Measurements from ENCODE around the gene GPR17.

Gene GPR17

DNA sequence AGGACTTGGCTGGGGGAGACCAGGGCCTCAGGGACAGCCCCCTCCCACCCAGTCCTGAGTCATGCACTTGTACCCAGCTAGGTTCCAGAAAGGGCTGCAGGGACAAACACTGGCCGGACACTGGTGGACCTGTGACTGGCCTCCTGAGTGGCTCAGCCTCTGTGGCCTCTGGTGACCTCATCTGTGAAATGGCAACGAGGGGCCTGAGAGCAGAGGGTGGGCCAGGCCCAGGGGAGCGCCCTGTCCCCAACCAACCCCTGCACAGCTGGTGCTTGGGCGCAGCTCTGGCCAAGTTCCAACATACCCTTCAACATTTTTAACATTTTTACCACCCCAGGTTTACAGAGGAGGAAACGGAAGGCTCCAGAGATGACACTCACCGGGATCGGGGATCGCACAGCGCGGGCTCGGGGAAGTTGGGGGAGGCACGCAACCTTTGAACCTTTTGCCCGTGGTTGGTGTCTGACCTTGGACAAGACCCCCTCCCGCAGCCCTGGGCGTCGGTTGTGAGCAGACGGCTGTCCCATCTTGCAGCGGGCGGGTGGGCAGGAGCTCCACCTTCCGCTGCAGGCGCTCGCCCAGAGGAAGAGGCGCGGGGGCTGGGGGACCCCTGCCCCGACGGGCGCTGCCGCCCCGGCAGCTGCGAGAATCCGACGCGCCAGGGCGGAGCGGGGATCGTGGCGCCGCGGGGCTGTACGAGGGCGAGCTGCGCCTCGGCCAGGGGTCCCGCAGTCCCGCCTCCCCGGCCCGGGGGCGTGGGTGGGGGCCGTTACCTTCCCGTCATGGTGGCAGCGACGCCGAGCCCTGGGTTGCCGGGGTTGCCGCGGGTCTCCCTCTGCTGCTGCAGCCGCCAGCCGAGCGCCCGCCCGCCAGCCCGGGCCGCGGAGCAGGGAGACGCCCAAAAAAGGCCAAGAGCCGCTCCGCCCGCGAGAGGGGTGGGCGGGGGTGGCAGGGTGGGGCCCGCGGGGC lies 28.6 kb downstream of the GPR17 start:
- no peak for DNase-seq

DNA sequence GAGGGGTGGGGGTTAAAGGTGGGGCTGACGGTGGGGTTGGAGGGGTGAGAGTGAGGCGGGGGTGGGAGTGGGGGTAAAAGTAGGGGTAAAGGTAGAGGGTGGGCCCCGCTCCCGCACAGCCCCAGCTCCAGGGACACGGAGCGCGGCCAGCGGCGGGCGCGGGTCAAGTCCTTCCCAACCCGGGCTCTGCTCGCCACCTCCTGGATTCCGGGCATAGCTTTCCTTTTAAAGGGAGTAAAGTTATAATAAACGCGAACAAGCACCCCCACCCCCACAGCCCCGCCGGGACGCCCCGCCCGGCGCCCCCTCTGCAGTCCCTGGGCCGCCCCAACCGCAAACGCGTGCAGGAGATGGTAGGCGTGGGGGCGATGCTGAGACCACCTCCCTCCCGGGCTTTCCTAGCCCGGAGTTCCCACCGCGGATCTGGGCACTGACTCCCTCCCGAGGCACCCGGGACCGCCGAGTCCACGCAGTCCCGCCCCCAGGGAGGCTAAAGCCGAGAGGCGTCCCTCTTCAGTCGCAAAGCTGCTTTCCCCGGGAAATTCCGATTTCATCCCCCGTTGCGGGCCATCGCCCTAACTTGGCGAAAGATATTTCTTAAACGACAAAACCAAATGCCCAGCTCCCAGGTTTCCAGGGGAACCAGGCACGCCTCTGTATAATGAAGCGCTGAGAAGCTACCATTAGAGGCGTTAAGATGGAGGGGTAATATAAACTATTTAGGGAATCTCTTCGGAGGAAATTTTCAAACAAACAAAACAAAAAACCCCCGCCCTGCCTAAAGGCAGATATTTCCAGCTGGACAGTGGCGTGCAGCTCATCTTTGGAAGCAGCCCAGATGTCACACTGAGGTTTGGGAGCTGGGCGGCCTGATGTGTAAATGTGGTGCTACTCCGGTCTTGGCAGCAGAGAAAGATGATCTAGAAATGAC lies 29.6 kb downstream of the GPR17 start, which contains the start of gene LIMS2:
Gene LIMS2 (minus strand): TSS at position 200 of the 931 bp plus-strand sequence. CDS start 506 bp downstream, outside the sequence.
- no peak for DNase-seq

DNA sequence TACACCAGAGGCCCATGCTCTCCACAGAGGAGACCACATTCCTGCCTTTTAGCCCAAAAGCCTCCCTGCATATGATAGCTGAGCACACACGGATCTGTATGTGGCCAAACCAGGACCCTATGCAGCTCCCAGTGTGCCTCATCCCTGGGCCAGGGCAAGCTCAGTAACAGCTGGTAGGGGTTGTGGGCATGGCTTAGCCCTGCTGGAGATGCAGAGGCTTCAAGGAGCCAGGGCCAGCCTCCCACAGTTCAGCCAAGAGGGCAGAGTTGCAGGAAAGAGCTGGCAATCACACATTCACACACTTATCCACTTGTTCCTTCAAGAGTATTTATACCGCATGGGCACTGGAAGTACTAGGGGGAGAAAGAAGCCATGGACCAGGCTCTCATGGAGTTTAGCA lies 31.0 kb downstream of the GPR17 start:
- DNase-seq = no peak

DNA sequence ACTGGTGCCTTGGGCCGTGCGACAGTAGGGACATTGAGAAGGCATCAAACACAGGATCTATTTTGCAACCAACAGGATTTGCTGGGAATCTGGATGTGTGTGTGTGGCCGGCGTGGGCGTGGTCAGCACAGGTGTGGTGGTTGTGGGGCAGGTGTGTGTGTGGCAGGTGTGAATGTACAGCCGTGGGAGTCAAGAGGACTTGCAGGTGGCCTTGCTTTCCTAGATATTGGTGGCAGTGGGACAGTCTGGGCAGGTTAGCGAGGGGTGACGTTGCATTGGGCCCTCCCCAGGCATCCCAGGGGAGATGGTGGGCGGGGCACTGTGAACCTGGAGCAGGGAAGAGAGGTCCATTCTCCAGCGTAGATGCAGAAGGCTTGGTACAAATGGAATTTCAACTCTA lies 32.6 kb downstream of the GPR17 start:
- DNase-seq = no peak

DNA sequence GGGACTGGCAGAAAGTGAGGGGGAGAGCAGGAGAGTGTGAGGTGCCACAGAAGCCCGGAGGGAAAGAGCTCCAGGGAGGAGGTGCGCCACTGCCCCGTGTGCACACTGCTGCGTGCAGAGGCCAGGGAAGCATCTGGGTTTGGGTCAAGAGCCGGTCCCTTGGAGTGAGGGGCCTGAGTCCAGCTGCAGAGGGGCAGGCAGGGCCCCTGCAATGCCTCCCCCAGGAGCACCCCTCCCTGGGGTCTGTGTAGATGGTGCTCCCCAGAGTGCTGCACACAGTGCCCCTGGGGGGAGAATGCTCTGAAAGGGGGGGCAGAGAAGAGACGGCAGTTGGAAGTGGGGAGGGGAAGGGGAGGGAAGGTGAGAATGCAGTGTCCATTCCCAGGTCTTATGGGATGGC lies 33.0 kb downstream of the GPR17 start:
- DNase-seq = no peak

DNA sequence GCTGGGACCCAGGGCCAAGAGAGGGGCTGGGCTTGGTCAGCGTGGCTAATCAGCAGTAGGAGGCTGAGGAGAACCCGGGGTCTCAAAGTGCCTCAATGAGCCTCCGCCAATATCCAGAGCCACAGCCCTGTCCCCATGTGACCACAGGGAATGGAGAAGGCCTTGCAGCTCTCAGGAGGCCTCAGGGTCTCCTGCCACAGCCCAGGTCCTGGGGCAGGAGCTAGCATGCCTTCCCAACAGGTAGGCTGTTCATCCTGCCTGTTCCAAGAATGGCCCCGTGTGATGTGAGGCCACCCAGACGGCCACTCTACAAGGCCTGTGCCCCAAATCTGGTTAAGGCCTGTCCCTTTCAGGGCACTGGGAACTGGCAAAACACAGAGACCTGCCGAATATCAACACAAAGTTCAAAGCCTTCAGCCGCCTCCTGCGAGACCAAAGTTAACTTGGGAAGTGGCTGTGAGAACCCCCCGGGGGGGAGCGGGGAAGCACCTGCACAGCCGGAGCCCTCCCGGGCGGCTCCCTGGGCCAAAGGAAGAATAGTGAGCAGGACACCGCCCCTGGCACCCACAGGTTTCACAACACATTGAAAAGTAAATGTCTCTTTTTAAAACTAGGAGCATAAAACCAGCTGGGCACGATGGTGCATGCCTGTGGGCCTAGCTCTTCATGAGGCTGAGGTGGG lies 33.9 kb downstream of the GPR17 start:
- DNase-seq = no peak

DNA sequence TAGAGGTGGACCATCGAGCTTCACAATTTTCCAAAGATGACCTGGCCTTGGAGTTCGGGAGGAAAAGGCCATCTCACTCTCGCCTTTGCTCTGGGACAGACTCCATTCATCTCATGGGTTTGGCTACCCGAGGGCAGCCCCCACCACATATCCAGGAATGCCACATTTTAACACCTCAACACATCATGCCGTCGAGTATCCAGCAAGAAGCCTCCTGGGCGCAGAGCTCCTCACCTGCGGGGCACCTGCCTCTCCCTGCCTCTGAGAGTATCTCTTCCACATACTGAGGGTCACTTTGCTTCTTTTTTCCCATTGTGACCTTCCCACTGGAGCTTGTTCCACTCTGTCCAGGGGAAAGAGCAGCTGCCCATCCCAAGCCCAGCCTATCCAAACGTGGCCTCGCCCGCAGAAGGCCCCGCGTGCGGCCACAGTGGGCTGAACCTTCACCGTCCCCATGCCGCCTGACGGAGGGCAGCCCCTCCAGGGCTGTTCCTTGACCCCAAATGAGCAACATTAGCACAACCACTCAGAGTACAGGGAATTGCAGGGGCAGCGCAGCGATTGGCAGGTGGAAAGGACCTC lies 34.8 kb downstream of the GPR17 start:
- no peak for DNase-seq

DNA sequence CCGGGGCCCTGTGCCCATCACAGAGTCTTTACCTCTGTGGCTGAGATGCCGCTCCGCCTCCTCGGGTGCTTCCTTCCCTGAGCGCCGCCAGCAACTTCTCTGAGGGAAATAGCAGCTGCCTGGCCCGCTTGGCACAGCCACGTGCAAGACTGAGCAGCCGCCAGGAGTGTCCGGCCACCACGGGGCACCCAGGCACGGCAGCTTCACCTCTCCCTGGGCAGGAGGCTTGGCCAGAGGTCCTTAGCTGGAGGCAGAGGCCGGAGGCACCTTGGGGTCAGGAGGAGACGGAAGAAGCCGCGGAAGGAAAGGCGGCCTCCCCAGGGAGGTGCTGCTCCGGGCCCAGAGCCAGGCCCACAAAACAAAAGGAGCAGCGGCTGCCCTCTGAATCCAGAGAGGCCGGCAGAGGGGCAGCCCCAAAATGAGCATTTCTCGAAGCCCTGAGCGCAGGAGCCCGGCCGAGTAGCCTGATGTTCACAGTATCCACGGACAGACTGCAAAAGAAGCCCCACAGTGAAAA lies 35.4 kb downstream of the GPR17 start:
- no peak for DNase-seq

DNA sequence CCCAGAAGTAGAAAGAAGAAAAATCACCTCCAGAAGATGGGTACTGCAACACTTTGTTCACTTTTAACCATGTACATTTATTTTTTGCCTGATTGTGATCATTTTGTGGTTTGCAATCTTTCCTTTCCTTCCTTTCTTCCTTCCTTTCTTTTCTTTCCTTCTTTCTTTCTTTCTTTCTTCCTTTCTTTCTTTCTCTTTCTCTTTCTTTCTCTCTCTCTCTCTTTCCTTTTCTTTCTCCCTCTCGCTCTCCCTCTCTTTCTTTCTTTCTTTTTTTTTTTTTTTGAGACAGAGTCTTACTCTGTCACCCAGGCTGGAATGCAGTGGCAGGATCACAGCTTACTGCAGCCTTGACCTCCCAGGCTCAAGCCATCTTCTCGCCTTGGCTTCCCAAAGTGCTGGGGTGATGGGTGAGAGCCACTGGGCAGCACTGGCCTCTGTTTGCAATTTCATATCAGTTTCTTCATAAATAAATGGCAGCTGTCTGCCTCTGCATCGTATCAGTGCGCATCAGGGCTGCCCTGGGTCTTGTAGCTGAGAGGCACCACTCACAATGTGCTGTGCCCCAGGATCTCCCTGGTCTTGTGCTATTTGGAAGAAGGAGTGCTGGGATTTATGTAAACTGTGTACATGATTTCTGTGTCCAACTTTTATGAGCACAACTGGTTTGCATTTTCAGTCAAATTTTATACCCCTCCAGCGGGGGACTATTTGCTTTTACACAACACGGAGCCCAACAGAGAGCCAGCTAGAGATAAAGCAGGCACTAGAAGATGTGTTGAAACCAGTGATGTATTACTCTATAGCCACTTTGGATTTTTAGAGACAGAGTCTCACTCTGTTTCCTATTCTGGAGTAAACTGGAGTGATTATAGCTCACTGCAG lies 36.3 kb downstream of the GPR17 start:
- DNase-seq = no peak

DNA sequence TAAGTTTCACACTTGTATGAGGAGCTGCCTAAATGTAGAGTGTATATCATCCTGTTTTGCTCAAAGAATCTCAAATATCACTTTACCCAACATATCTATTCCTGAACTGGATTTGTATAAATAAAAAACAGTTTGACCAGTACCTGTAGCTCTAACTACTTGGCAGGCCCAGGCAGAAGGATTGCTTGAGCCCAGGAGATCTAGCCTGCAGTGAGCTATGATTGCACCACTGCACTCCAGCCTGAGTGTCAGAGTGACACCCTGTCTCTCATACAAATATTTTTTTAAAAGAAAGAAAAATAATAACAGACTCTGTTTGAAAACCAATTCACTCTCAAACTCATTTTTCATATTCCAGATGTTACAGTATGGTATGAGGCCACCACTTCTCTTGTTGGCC lies 37.1 kb downstream of the GPR17 start:
- no peak for DNase-seq

DNA sequence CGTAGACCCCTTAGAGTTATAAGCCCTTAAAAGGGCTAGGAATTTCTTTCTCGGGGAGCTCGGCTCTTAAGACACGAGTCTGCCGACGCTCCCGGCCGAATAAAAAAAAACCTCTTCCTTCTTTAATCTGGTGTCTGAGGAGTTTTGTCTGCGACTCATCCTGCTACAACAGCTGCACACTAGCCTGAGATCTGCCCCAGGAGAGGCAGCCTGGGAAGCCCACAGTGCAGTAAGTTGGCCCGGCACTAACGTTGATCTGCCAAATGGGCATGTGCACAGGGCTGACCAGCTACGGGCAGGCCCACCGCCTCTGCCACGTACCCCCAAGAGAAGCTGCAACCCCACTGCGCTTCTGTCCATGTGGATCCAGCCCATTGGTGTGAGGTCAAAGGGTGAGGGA lies 37.8 kb downstream of the GPR17 start:
- no peak for DNase-seq

DNA sequence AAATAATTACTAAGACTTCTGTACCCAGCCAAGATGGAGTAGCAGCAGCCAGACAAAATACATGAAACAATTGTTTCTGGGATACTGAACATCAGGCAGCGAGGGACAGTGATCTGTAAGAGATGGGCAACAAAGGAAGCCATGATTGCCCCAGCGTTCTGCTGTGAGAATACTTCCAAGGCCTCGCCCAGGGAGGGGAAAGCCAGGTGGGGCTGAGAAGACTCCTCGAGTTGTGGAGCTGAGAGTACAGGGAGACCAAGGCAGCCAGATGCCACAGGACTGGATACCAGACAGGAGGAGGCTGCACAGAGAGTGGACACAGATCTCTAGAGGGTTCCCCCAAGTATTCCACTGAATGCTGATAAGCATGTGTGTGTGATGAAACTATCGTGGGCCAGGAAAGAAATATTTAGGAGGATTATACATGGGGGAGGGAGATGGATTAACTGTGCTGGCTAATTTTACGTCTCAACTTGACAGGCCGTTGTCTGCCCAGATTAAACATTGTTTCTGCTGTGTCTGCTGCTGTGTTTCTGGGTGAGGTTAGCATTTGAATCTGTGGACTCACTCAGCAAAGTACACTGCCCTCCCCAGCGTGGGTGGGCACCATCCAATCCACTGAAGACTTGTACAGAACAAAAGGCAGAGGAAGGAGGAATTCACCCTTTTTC lies 39.6 kb downstream of the GPR17 start:
- DNase-seq = no peak

DNA sequence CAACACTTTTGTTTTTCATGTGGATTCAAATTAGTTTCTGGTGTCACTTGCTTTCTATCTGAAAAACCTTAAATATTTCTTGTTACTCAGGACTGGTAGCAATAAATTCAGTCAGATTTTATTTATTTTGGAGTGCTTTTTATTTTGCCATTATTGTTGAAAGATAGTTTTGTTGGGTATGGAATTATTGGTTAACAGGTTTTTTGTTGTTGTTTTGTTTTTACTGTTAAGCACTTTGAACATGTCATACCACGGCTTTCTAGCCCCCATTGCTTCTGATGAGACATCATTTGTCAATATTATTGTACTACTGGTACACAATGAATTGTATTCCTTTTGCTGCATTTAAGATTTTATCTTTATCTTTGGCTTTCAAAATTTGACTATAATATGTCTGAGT lies 42.5 kb downstream of the GPR17 start:
- no peak for DNase-seq

DNA sequence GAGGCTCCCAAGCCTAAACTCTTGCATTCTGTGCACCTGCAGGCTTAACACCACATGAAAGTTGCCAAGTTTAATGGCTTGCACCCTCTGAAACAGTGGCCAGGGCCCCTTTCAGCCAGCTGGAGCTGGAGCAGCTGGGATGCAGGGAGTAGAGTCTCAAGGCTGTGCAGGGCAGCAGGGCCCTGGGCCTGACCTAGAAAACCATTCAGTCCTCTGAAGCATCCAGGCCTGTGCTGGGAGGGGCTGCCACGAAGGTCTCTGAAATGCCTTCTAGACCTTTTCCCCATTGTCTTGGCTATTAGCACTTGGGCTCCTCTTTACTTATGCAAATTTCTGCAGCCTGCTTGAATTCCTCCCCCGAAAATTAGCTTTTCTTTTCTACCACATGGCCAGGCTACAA lies 44.7 kb downstream of the GPR17 start:
- no peak for DNase-seq

DNA sequence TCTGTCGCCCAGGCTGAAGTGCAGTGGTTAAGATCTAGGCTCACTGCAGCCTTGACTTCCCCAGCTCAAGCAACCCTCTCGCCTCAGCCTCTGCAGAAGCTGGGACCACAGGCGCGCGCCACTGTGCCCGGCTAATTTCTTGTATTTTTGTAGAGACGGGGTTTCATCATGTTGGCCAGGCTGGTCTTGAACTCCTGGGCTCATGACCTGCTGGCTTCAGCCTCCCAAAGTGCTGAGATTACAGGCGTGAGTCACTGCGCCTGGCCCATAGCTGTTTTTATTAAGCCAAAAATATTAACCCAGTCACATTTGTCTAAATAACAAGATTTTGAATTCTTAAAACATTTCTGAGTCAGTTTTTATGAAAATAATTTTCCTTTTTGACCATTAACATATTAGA lies 49.0 kb downstream of the GPR17 start:
- DNase-seq = no peak

DNA sequence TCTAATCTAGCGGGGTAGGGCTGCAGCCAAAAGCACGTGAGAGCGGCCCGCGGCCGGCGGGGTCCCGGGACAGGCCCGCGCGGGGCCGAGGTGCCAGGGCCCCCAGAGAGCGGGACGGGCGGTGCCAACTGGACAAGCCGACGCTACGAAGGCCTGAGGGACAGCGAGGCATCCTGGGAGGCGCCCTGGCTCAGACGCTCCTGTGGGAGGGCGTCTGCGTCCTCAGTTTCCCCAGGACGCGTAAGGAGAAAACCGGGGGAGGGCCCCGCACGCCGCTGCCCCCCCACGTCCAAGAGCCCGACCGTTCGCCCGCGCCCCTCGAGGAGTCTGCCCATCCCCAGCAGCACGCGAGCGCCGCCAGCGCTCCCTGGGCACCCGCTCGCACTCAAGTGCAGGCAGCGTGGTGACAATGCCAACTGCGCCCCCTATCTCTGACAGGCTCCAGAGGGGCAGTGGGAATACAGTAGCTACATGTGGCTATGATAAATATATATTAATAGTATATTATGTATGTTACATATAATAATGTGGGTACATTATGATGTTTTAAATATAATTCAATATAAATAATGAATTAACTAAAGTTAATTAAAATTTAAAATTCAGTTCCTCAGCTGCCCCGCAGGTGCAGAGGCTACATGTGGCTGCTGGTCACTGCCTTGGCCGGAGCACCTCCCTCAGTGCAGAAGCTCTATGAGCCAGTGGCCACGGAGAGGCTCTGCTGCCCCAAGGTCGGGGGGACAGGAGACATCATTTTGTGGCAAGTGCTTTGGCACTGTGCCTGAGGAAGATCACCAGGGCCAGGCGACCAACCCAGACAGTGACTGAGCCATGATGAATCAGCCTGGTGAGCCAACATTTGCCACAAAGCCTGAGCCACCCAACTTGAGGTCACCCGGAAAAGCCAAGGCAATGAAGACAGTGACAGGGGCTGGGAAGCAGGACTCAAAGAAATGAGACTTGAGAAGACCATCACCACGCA lies 49.8 kb downstream of the GPR17 start:
- DNase-seq = no peak

DNA sequence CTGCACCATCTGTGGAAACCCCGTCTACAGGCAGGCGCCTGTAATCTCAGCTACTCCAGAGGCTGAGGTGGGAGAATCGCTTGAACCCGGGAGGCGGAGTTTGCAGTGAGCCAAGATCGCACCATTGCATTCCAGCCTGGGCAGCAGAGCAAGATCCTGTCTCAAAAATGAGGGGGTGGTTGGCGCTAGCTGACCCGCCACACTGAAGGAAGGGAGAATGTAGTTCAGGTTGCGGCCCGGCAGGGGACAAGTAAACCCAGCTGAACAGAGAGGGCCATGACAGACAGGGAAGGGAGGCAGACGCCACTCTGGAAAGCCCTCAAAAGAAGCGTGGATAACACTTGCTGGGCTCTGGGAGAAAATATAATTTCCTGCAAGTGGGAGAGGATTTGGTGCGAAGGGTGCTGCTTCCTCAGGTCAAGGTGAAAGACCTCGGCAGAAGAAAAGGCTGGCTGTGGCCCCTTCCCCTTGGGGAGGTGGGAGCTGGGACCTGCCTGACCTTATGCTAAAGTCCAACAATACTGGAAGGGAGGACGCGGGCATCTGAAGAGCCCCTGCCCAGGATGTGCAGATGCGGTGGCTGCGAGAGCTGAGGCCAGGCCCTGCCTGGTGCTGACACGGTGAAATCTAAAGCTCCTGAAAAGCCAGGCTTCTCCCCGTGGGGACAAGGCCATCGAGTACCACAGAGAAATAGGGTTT lies 51.7 kb downstream of the GPR17 start:
- no peak for DNase-seq

DNA sequence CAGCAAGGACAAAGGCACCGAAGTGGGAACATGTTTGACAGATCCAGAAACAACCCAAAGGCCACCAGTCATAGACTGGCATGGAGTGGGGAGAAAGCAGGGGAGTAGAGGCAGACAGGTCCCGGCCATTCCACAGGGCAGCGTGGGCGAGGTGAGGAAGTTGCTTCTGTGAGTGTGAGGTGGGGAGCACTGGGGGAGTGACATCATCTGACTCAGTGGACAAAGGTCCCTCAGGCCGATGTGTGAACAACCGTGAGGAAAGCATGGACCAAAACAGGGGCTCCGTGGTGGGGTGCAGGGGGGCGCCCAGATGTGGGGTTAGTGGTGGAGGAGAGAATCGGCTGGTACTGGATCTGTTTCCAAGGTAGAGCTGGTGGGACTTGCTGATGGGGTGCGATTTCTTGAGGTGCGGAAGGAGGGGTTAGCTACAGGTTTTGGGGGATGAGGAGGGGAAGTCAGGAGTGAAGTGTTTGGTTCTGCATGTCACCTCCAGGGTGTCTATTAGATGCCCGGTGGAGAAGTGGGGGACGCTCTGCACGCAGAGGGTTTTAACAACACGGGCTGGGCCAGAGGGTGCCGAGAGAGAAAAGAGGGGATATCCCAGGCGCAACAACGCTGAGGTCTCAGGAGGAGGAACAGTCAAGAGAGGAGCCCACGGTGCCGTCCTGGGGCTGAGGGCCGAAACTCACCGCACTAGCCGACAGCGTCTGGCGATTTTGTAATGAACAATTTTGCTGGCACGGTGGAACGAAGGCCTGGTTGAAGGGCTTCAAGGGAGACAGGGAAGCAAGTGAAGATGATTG lies 52.8 kb downstream of the GPR17 start:
- no peak for DNase-seq
